A549 (cell line): ENCODE results near the gene COX4I2.

ENCODE experiments used
- BHLHE40 ChIP-seq: IDR thresholded peaks from 2 replicates; pipeline ENCODE4 v1.6.1; 2012; ENCODE audit warnings: low read depth, low read length, inconsistent platforms
- CTCF ChIP-seq: fragments of >200 bp; sonication (Bioruptor Twin); formaldehyde crosslinking; IDR thresholded peaks from 3 replicates; pipeline ENCODE4 v1.5.1; 2016

GRCh38 chr20:31677553-31678260 lies 40.0 kb downstream of the COX4I2 start:
- no peak for TF ChIP-seq BHLHE40
- no peak for TF ChIP-seq CTCF
